Common myeloid progenitor, CD34-positive (primary cell): ENCODE results near the gene NOTCH2.

ENCODE experiments used
- CTCF ChIA-PET: fragments of 350-600 bp; sonication (Branson Sonifier 250); formaldehyde crosslinking; loops from one replicate; lab custom pipeline; 2021; ENCODE audit warnings: antibody characterized with exemption; lab: Charles Lee
- POLR2A ChIA-PET: fragments of 350-600 bp; sonication (Branson Sonifier 250); formaldehyde crosslinking; loops from one replicate; lab custom pipeline; 2021; ENCODE audit warnings: antibody characterized with exemption; lab: Charles Lee
- DNase-seq, 3 donors: peaks; one replicate each; pipeline versions ENCODE4 v3.0.0 to v3.0.0-alpha.2; 2013
- H3K27ac ChIP-seq, 2 experiments: 1 replicate in 1 of 2; 2 replicates in 1 of 2; pipeline ENCODE4 v1.7.0; 2013; ENCODE audit warnings: inconsistent platforms in 2 of 2, low read length in 2 of 2, mild to moderate bottlenecking in 2 of 2, low read depth in 1 of 2, moderate library complexity in 1 of 2; ENCODE audit not compliant: severe bottlenecking in 2 of 2, insufficient read depth in 1 of 2, poor library complexity in 1 of 2
- H3K27me3 ChIP-seq, 5 experiments: replicated peaks in 2 of 5; 1 replicate in 3 of 5; 2 replicates in 2 of 5; pipeline versions ENCODE4 v1.6.1 to v1.7.0; 2013; ENCODE audit warnings: low read length in 4 of 5, mild to moderate bottlenecking in 2 of 5, moderate library complexity in 2 of 5, inconsistent platforms in 1 of 5; ENCODE audit not compliant: insufficient read depth in 5 of 5, control insufficient read depth in 4 of 5
- H3K36me3 ChIP-seq, 4 experiments: 1 replicate in 2 of 4; 2 replicates in 2 of 4; pipeline versions ENCODE4 v1.6.1 to v1.7.0; 2013; ENCODE audit warnings: low read length in 3 of 4, control low read depth in 1 of 4, mild to moderate bottlenecking in 1 of 4; ENCODE audit not compliant: control insufficient read depth in 4 of 4, insufficient read depth in 4 of 4
- H3K4me1 ChIP-seq, 4 experiments: 1 replicate in 3 of 4; 2 replicates in 1 of 4; pipeline versions ENCODE4 v1.6.1 to v1.7.1; 2013; ENCODE audit warnings: low read length in 3 of 4, mild to moderate bottlenecking in 3 of 4, control low read depth in 1 of 4, inconsistent platforms in 1 of 4, moderate library complexity in 1 of 4; ENCODE audit not compliant: control insufficient read depth in 4 of 4, insufficient read depth in 4 of 4; ENCODE audit errors: control extremely low read depth in 1 of 4
- H3K4me3 ChIP-seq, 7 experiments: 1 replicate in 4 of 7; 2 replicates in 3 of 7; pipeline versions ENCODE4 v1.5.1 to v1.7.0; 2013; ENCODE audit warnings: mild to moderate bottlenecking in 7 of 7, low read length in 6 of 7, moderate library complexity in 6 of 7, inconsistent platforms in 2 of 7, low read depth in 2 of 7, control low read depth in 1 of 7; ENCODE audit not compliant: insufficient read depth in 4 of 7, control insufficient read depth in 1 of 7; ENCODE audit errors: extremely low read depth in 1 of 7
- H3K9me3 ChIP-seq, 5 experiments: 1 replicate in 4 of 5; 2 replicates in 1 of 5; pipeline versions ENCODE4 v1.6.1 to v1.7.1; 2013; ENCODE audit warnings: low read length in 4 of 5, mild to moderate bottlenecking in 2 of 5, inconsistent platforms in 1 of 5, low read depth in 1 of 5, moderate library complexity in 1 of 5; ENCODE audit not compliant: control insufficient read depth in 4 of 5, insufficient read depth in 2 of 5; ENCODE audit errors: control extremely low read depth in 1 of 5
- whole genome bisulfite sequencing: methylation state at CpG from one replicate; pipeline ENCODE4 v1.1.5; 2013; ENCODE audit not compliant: insufficient coverage; 5-methylcytosine and 5-hydroxymethylcytosine counted together

The NOTCH2 gene

GRCh38 chr1:119919241-119919640, 150.2 kb downstream of the NOTCH2 start:
- WGBS, result 98% methylated on average over 6 of the region's 7 CpGs
- H3K4me3 ChIP-seq, result no peak overlapping the region
- ChIA-PET POLR2A (no interaction called here), CTCF (interaction anchor here (1.1 kb wide), 1 partner anchor 10 kb away, joined by 4 read pairs; no protein-coding TSS in a partner anchor)
- no peak overlapping the region for H3K27ac ChIP-seq
- H3K36me3 ChIP-seq, result peaks cover 64 to 97% (median 77%) of the 10 kb centered on the region in 4 experiments
- H3K4me1 ChIP-seq, result no peaks in the 10 kb centered on the region
- no peaks in the 10 kb centered on the region for H3K27me3 ChIP-seq
- H3K9me3 ChIP-seq, result no peaks in the 10 kb centered on the region
- DNase-seq, result no peak

DNA sequence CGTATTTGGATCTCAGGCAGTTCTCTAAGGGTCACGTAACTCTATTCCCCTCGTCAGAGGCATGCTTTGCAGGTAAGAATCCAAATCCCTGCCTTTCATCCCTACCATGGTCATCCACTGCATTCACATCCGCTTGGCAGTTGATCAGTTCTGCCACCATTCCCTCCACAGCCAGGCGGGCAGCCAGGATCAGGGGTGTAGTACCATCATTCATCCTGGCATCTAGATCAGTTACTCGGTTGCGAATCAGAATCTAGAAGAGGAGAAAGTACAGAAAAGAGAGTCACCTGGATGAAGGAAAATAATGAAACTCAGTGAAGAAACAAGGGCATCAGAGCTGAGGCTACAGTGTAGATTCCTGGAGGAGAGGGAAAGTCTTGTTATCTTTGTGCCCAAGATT, 151.2 kb downstream of the NOTCH2 start:
- H3K27me3 ChIP-seq, result no peaks in the 10 kb centered on the region
- H3K27ac ChIP-seq, result no peak overlapping the region
- DNase-seq, result no peak
- ChIA-PET POLR2A (no interaction called here), CTCF (interaction anchor here (1.2 to 1.4 kb wide), 2 partner anchors 11 to 18 kb away, joined by 4 read pairs; no protein-coding TSS in a partner anchor)
- no peaks in the 10 kb centered on the region for H3K4me1 ChIP-seq
- H3K36me3 ChIP-seq, result peaks cover 60 to 93% (median 76%) of the 10 kb centered on the region in 4 experiments
- H3K9me3 ChIP-seq, result no peaks in the 10 kb centered on the region
- H3K4me3 ChIP-seq, result no peak overlapping the region
- 94% methylated on average over 4 of the region's 7 CpGs for WGBS

GRCh38 chr1:119917304-119918055, 152.0 kb downstream of the NOTCH2 start:
- peaks cover 56 to 90% (median 70%) of the 10 kb centered on the region in 4 experiments for H3K36me3 ChIP-seq
- ChIA-PET POLR2A (no interaction called here), CTCF (interaction anchor here (1.1 to 1.4 kb wide), 3 partner anchors 12 to 46 kb away, joined by 4 read pairs; no protein-coding TSS in a partner anchor)
- H3K27me3 ChIP-seq, result no peaks in the 10 kb centered on the region
- DNase-seq, result no peak
- no peaks in the 10 kb centered on the region for H3K9me3 ChIP-seq
- 100% methylated on average over 4 of the region's 5 CpGs for WGBS
- H3K4me3 ChIP-seq, result no peak overlapping the region
- H3K27ac ChIP-seq, result no peak overlapping the region
- H3K4me1 ChIP-seq, result no peaks in the 10 kb centered on the region

- no peak for DNase-seq
- WGBS, result 96% methylated on average over 6 of the region's 6 CpGs
- ChIA-PET CTCF (no interaction called here), POLR2A (no interaction called here)
- no peaks in the 10 kb centered on the region for H3K27me3 ChIP-seq
- no peak overlapping the region for H3K27ac ChIP-seq
- H3K9me3 ChIP-seq, result no peaks in the 10 kb centered on the region
- no peak overlapping the region for H3K4me3 ChIP-seq
- H3K36me3 ChIP-seq, result peaks cover 44 to 70% (median 53%) of the 10 kb centered on the region in 4 experiments
- H3K4me1 ChIP-seq, result peaks cover 2 to 8% (median 7%) of the 10 kb centered on the region in 4 experiments
Measured at GRCh38 chr1:119915517-119915916, 153.9 kb downstream of the NOTCH2 start.

DNA sequence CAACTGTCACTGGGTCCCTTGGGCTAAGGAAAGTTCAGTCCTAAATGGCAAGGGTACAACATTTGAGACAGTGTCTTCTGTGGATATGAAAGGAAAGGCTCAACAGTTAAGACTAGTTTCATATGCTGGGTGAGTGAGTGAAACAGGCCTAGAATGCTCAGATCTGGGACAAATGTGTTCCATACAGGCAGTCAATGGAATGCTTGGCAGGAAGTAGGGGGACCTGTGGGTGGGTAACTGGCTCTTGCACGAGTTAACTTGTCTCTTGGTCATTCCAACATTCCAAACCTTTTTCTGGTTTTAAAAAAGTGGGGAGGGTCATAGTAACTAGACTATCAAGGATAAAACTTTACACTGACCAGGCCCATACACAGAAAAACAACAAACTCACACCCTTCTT, 155.4 kb downstream of the NOTCH2 start:
- H3K4me3 ChIP-seq, result no peak overlapping the region
- CTCF ChIA-PET, result no interaction called here
- DNase-seq, result no peak
- no CpG with 5 or more reads among the region's 1 CpG for WGBS
- POLR2A ChIA-PET, result no interaction called here
- peaks cover 4 to 12% (median 12%) of the 10 kb centered on the region in 4 experiments for H3K4me1 ChIP-seq
- H3K9me3 ChIP-seq, result no peaks in the 10 kb centered on the region
- peaks cover 34 to 57% (median 44%) of the 10 kb centered on the region in 4 experiments for H3K36me3 ChIP-seq
- no peaks in the 10 kb centered on the region for H3K27me3 ChIP-seq
- no peak overlapping the region for H3K27ac ChIP-seq

- no peaks in the 10 kb centered on the region for H3K9me3 ChIP-seq
- peaks cover 4 to 12% (median 12%) of the 10 kb centered on the region in 4 experiments for H3K4me1 ChIP-seq
- WGBS, result 90% methylated on average over 3 of the region's 3 CpGs
- POLR2A ChIA-PET, result no interaction called here
- no peak overlapping the region for H3K4me3 ChIP-seq
- no peak for DNase-seq
- peaks cover 24 to 46% (median 37%) of the 10 kb centered on the region in 4 experiments for H3K36me3 ChIP-seq
- H3K27ac ChIP-seq, result no peak overlapping the region
- H3K27me3 ChIP-seq, result no peaks in the 10 kb centered on the region
- CTCF ChIA-PET, result no interaction called here
Measured at GRCh38 chr1:119912963-119913362, 156.5 kb downstream of the NOTCH2 start.

DNA sequence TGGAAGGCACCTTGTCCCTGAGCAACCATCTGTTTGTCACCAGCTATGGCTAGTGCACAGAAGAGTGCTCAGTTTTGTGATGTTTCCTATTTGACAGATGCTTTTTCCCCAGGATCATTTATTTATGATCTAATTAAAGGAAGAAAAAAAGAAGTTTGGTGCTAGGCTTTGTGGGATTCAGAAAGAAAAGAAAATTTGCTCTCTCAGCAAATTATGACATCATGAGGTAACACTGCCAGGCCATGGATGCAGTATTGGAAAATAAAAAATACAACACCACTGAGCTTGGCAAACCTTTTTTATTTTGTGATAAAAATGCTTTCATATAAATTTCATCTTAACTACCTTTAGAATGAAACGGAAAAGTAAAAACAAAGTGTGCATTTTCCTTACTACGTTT, 157.7 kb downstream of the NOTCH2 start:
- Histone ChIP-seq H3K9me3 (no peaks in the 10 kb centered on the region), H3K27ac (no peak overlapping the region), H3K27me3 (no peaks in the 10 kb centered on the region), H3K4me3 (no peak overlapping the region), H3K36me3 (peaks cover 22 to 35% (median 28%) of the 10 kb centered on the region in 4 experiments), H3K4me1 (peaks cover 4 to 12% (median 12%) of the 10 kb centered on the region in 4 experiments)
- no peak for DNase-seq
- ChIA-PET CTCF (no interaction called here), POLR2A (no interaction called here)
- no CpG with 5 or more reads among the region's 2 CpGs for WGBS
